Activated CD8-positive, alpha-beta memory T cell treated with anti-CD3 and anti-CD28 coated beads for 24 hours (primary cell): ENCODE measurements around the gene PAN2.
"Not testable (repeated sequence)": the region's sequence is repeated elsewhere in the genome, so short reads cannot be mapped to it uniquely, and the experiment has no call there.

Experiments
- DNase-seq: peaks from one replicate; pipeline ENCODE4 v3.0.0-alpha.2; 2020

PAN2 gene

DNA sequence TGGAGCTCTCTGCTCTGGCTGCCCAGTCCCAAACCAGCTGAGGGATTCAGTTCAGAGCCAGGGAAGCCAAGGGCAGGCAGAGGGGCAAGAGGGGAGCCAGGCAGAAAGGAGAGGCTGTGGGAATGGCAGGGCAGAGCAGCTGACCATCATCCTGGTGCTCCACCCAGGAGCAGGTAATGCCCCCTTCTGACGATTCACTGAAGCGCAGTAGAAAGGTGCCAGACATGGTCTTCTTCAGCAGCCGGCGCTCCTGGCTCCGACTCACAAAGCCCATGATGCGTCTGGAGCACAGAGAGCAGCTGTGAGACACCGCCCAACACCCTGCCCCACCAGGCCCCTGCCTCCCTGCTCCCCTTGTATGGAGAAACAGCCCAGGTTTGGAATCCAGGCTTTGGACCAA, 12.9 kb upstream of the PAN2 start:
- DNase-seq = no peak

GRCh38 chr12:56342290-56342689, 8.5 kb upstream of the PAN2 start:
- not testable (repeated sequence) for DNase-seq

DNA sequence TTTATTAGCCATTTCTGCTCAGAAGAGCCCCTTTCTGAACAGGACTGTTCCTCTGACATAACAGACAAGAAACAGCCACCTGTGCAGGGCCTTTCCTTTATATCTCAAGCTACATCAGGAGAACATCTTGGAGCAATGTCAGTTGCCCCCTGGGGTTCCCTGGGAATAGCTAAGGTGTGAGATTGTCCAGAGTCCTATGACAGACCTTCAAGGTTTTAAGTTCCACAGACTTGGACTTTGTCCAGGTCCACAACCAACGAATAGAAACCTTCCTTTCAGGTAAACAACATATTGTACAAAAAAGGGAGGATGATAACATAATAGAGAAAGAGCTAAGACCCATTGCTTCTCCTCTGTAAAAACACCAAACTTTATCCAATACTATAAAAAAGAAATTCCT, 7.8 kb upstream of the PAN2 start:
- no peak for DNase-seq

GRCh38 chr12:56339158-56339422, 5.3 kb upstream of the PAN2 start:
- DNase-seq = no peak

DNA sequence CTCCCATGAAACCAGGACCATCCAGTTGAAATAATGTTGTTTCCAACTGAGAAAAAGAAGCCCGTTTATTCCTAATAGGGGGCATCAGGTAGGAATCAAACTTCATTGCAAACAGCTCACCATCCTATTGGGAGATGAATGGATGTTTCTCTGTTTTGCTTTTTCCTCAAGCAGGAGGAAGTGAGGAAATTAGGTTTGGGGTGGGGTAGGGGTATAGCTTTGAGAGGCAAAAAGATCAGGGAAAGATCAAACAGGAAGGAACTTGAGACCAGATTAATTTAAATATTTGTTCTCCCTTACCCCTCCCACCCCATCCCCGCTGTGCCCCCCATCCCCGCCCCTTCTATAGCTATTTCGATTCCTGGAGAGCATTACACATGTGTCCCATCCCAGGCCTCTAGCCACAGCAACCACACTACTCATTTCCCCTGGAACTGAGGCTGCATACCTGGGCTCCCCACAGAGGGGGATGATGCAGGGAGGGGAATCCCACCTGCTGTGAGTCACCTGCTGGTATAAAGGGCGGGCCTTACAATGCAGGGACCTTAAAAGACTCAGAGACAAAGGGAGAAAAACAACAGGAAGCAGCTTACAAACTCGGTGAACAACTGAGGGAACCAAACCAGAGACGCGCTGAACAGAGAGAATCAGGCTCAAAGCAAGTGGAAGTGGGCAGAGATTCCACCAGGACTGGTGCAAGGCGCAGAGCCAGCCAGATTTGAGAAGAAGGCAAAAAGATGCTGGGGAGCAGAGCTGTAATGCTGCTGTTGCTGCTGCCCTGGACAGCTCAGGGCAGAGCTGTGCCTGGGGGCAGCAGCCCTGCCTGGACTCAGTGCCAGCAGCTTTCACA, 4.7 kb upstream of the PAN2 start, which contains the start of gene IL23A:
TSS of gene IL23A (plus strand) at position 577 of the 850 bp plus-strand sequence. CDS start at position 738, 161 bp downstream.
- DNase-seq = peak; percentile 87

DNA sequence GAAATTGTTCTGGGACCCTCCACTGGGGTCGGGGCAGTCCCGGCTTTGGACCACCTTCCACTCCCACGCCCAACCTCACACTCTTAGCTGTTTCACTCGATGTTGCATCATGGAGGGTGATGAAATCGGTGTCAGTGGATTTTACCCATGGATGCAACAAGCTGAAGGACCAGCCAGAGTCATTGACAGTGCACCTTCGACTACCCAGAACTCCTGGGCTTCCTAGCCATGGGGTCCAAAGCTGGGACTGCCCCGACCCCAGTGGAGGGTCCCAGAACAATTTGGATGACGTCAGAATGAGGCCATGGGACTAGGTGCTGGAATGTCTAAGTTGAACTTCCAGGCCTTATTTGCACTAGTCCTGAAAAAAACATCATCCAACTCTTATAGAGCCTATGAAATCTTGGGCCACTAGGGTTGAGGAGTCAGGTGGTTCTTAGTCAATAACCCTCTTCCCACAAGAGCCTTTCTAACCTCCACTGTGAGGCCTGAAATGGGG, 4.0 kb upstream of the PAN2 start:
- DNase-seq = no peak

GRCh38 chr12:56336361-56337167, 2.8 kb upstream of the PAN2 start:
- no peak for DNase-seq

DNA sequence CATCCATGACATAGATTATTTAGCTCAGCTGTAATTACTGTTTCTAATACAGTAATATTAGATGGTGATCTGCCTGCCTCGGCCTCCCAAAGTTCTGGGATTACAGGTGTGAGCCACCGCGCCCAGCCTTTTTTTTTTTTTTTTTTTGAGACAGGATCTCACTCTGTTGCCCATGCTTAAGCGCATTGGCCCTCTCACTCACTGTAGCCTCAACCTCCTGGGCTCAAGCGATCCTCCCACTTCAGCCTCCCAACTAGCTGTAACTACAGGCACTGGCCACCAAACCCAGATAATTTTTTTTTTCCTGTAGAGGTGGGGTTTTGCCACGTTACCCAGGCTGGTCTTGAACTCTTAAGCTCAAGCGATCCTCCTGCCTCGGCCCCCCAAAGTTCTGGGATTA, 1.7 kb upstream of the PAN2 start:
- not testable (repeated sequence) for DNase-seq

- DNase-seq = no peak
These were observed 642 bp upstream of the PAN2 start for GRCh38 chr12:56334490-56334793.

DNA sequence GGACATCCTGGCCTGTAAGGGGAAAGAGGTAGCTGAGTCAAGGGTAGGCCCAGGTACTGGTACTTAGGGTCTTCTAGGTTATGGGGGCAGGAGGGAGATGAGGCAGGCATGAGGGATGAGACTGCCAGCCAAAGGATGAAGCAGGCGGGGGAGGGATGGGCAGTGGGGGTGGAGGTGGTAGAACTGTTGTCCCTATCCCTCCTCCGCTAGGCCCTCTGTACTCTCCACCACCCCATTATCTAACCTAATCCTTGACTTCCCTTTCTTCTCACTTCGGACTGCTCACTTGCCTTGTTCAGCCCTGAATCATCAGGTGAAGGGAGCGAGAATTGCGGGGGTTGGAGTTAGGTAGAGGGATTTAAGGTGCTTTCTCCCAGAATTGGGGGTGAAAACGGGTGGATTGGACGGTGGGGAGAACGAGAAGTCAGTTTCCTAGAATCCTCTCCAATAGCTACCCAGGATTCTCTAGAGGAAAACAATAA, 562 bp downstream of the PAN2 start:
- no peak for DNase-seq

DNA sequence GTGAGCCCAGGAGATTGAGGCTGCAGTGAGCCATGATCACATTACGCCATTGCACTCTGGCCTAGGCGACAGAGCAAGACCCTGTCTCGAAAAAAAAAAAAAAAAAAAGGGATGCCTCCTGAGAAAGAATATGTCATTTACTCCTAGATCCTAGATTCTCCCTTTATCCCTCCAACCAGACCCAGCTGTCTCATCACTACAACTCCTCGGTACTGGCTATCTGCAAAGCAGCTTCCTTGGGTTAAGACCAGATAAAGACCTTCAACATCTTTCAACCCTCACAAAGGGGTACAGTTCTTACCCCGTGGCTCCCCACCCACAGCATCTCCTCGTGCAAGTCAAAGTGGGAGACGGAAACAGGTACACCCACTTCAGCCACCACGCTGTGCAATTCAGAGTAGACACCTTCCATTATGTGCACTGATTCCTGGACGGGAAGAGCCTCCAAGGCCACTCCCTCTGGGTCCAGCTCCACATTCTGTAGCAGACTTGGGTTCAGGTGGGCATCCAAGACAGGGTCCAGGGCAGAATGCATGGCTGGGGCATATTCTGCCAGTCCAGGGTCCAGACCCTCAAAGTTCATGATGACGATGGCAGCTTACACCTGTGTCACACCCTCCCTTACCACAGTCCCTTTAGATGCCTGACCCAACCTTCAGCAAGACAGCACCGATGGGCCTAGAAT, 1.1 kb downstream of the PAN2 start:
- DNase-seq = peak; percentile 64

- DNase-seq = no peak
These were observed 2.8 kb downstream of the PAN2 start for GRCh38 chr12:56330936-56331490.

GRCh38 chr12:56326533-56326932, 7.3 kb downstream of the PAN2 start:
- no peak for DNase-seq

- no peak for DNase-seq
These were observed 7.7 kb downstream of the PAN2 start for GRCh38 chr12:56326126-56326525.

GRCh38 chr12:56324206-56324605, 9.6 kb downstream of the PAN2 start:
- DNase-seq = no peak

DNA sequence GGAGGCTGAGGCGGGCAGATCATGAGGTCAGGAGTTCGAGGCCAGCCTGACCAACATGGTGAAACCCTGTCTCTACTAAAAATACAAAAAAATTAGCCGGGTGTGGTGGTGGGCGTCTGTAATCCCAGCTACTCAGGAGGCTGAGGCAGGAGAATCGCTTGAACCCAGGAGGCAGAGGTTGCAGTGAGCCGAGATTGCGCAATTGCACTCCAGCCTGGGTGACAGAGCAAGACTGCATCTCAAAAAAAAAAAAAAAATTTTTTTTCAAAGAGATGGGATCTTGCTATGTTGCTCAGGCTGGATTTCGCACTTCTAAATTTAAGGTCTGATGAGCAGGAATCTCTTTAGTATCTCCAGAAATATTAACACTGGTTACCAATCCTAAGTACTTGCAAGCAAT, 12.2 kb downstream of the PAN2 start:
- not testable (repeated sequence) for DNase-seq

DNA sequence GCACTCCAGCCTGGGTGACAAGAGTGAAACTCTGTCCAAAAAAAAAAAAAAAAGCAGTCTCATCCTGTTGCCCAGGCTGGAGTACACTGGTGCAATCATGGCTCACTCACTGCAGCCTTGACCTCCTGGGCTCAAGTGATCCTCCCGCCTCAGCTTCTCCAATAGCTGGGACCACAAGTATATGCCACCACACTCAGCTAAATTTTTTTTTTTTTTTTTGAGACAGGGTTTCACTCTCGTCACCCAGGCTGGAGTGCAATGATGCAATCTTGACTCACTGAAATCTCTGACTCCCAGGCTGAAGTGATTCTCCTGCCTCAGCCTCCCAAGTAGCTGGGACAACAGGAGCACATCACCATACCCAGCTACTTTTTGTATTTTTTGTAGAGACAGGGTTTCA, 12.8 kb downstream of the PAN2 start:
- no peak for DNase-seq

GRCh38 chr12:56317675-56318074, 16.1 kb downstream of the PAN2 start:
- DNase-seq = no peak

DNA sequence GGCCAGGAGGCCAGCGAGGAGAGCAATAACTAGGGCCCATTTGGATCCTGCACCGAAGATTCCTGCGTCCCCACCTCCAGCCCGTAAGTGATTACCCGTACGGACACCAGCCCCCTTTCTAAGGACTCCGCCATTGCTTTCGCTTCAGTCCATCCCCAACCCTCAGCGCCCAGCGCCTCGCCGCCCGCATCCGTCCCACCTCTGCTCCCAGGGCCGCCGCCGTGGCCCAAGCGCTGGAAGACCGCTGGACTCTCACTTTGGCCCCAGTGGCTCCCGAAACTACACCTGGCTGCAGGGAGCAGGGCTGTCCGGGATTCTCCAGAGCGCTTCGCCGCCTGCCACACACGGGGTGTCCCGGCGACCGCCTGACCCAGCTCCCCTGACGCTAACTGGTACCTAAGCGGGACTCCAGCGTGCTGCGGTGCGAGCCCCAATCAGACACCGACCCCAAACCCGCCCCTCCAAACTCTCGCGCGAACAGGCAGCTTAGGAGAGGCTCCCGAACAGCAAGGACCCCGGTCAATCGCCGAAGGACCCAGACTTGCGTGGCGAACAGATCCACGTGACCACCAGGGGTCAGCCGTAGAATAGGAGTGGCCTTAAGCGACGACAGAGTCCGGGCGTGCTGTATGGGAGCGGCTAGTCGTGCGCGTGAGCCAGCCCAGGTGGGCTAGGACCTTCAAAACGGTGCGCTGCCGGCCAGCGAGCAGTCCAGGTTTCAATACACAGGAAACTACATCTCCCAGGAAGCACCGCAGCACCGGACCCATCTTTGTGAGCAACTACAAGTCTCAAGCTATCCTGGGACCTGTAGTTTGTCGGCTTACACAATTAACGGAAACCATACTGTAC, 18.0 kb downstream of the PAN2 start, which contains the start of gene CNPY2:
TSS of gene CNPY2 (minus strand) at position 367 of the 852 bp plus-strand sequence. CDS start 771 bp downstream, outside the sequence.
- peak; percentile 99 for DNase-seq

GRCh38 chr12:56315249-56315621, 18.6 kb downstream of the PAN2 start:
- no peak for DNase-seq

DNA sequence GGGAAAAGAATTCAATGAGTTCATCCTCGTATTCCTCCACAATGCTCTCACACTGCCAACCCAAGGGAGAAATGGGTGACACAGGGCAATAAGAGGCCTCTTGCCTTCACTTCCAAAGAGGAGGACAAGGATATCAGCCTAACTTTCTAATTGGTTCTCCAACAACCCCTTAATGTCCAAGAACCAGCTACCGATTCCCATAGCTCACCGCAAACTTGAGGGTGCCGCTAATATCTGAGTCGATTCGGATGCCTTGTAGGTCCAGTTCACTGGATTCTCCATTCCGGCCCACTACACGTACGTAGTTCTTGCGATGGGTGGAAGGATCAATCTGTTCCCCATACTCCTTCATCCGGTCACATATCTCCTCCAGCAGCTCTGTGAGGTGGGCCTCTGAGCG, 22.8 kb downstream of the PAN2 start:
- DNase-seq = no peak

GRCh38 chr12:56308714-56309113, 25.1 kb downstream of the PAN2 start:
- no peak for DNase-seq
